SK-MEL-5 (cell line): ENCODE measurements around the gene UBXN7. TPM values are rescaled to one million over a fixed set of nuclear protein-coding genes. Genes with fewer than 3 reads are reported as not detected.
A peak's percentile ranks its signal among the peaks of the same experiment; 100 is the strongest.
"Not testable (repeated sequence)": the region's sequence is repeated elsewhere in the genome, so short reads cannot be mapped to it uniquely, and the experiment has no call there.

Experiments used
- DNase-seq: peaks from one replicate; pipeline ENCODE4 v3.0.0-alpha.2; 2016; ENCODE audit warnings: low read depth, low spot score
- in situ Hi-C: cut with HindIII; loops from 2 replicates; pipeline ENCODE4 v1.10.0; 2016; ENCODE audit warnings: low sequenced_read_pairs, high pct_unique_total_duplicates, low pct_unique_long_range_greater_than_20kb
- total RNA-seq: library from RNA; depleted of rRNA; stranded (reverse); fragments of >200 nt; shearing (Covaris generic); gene quantifications from 2 replicates; pipeline ENCODE4 v1.2.3, GENCODE V29; 2014

Gene UBXN7
- total RNA-seq, 1 experiment from 2014 or later = 10.0 TPM

- DNase-seq, in situ Hi-C loops: not testable (repeated sequence)
Measured at GRCh38 chr3:196424421-196424820, 7.8 kb downstream of the UBXN7 start.

DNA sequence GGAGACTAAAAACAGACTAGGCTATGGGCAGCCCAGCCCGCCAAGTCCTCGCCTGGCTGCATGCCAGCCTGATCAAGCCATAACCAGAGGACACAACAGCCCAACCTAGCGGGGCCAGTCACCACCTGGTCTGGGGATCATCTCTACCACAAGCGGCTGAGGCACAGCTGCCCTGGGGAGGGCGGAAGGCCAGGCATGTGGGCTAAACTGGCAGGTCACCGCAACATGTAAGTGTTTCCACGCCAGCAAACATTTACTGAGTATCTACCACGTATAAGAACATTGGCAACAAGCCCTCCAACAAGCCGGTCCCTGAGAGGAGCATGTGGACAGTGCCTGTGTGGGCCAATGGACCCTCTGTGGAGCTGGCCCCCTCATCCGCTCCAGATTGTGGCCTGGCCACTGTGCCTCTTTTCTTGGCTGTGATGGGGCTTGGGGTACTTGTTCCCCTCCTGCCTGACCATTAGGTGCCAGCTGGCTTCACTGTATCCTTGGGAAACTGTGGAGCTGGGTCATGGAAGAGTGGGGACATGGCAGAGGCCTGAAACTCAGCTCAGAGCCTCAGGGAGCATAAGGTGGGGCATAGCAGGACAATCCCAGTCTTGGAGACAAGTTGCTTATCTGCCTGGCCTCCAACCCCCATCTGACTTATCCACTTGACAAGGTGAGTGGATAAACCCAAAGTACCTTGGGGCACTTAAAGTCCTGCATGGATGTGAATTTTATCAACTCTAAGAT, 9.0 kb downstream of the UBXN7 start:
- DNase-seq = no peak
- in situ Hi-C loops = no loop called here

GRCh38 chr3:196421668-196422067, 10.6 kb downstream of the UBXN7 start:
- in situ Hi-C loops, DNase-seq: not testable (repeated sequence)

- DNase-seq = no peak
- in situ Hi-C loops = no loop called here
Measured at GRCh38 chr3:196419386-196419785, 12.8 kb downstream of the UBXN7 start.

DNA sequence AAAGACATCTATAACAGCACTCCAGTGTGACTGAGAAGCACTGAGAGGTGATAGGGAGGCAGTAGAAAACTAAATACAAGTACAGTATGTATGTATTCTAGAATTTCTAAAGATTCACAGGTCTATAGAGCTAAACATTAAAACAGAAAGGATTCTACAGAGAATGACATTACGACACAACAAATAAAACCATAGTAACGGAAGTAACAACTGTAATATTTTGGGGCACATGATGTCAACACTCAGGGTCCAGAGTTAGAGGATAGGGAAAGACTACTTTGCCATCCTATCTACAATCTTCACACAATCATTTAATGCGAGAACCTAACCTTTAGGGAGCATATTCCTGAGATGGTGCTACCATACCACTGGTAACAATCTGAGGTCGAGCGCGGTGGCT, 13.6 kb downstream of the UBXN7 start:
- no peak for DNase-seq
- in situ Hi-C loops = no loop called here

DNA sequence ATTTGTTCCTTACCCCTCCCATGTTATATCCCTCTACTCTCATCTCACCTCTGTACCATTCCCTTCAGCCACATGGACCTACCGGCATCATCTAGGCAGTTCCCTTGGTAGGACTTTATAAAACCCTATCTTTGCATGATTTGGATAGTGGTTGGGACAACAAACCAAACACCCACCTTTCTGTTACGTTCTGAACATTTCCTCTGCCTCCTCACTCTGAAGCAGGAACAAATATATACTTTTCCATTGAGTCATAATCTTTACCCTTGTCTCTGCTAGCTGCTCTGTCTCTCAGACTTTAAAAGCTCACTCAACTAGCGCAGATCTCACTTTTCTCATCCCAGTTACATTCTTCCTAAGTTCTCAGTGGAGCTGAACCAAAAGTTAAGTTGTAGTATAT, 17.8 kb downstream of the UBXN7 start:
- DNase-seq = no peak
- in situ Hi-C loops = no loop called here

DNA sequence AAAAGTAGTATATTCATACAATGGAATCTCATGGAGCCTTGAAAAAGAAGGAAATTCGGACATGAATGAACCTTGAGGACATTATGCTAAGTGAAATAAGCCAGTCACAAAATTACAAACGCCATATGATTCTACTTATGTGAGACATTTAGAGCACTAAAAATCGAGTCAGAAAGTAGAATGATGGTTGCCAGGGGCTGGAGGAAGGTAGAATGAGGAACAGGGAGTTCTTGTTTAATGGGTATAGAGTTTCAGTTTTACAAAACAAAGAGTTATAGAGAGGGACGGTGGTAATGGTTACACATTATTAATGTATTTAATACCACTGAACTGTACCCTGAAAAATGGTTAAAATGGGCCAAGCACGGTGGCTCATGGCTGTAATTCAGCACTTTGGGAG, 19.5 kb downstream of the UBXN7 start:
- in situ Hi-C loops = no loop called here

GRCh38 chr3:196409409-196409808, 22.8 kb downstream of the UBXN7 start:
- in situ Hi-C loops = no loop called here
- DNase-seq = no peak

More for the DNA sequence above, 19.5 kb downstream of the UBXN7 start:
- DNase-seq = no peak

GRCh38 chr3:196408565-196409300, 23.5 kb downstream of the UBXN7 start:
- DNase-seq = no peak
- in situ Hi-C loops = no loop called here

GRCh38 chr3:196406811-196407470, 25.3 kb downstream of the UBXN7 start:
- no peak for DNase-seq
- in situ Hi-C loops = no loop called here

GRCh38 chr3:196400331-196400730, 31.9 kb downstream of the UBXN7 start:
- no peak for DNase-seq
- in situ Hi-C loops = no loop called here

DNA sequence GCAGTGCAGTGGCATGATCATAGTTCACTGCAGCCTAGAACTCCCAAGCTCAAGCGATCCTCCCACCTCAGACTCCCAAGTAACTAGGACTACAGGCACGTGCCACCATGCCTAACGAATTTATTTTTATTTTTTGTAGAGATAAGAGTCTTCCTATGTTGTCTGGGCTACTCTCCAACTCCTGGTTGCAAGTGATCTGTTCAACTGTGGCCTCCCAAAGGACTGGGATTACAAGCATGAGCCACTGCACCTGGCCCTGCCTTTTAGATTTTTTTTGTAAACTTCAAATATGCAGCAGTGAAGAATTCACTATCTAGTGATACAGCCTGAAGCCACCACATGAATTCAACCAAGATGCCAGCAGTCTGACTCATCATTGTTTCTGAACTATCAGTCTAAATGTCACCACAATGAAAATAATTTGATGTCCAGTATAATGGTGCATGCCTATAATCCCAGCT, 32.7 kb downstream of the UBXN7 start:
- DNase-seq = peak; percentile 32
- in situ Hi-C loops = no loop called here

- in situ Hi-C loops = no loop called here
- no peak for DNase-seq
Measured at GRCh38 chr3:196398782-196399181, 33.4 kb downstream of the UBXN7 start.

GRCh38 chr3:196397941-196398340, 34.3 kb downstream of the UBXN7 start:
- in situ Hi-C loops = no loop called here
- peak; percentile 66 for DNase-seq

DNA sequence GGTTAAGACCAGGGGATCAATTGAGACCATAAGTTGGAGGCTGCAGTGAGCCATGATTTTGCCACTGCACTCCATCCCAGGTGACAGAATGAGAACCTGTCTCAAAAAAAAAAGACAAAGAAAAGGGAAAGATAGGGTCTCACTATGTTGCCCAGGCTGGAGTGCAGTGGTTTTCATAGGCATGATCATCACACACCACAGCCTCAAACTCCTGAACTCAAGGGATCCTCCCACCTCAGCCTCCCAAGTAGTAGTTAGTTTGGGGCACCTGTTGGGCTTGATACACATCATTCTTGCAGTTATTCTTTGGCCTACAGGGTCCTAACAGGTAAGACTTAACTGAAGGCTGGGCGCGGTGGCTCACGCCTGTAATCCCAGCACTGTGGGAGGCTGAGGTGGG, 42.1 kb downstream of the UBXN7 start:
- DNase-seq = no peak
- in situ Hi-C loops = no loop called here

GRCh38 chr3:196388956-196389355, 43.3 kb downstream of the UBXN7 start:
- no peak for DNase-seq
- in situ Hi-C loops = no loop called here

DNA sequence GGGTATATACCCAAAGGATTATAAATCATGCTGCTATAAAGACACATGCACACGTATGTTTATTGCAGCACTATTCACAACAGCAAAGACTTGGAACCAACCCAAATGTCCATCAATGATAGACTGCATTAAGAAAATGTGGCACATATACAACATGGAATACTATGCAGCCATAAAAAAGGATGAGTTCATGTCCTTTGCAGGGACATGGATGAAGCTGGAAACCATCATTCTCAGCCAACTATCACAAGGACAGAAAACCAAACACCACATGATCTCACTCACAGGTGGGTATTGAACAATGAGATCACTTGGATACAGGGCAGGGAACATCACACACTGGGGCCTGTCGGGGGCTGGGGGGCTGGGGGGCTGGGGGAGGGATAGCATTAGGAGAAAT, 44.3 kb downstream of the UBXN7 start:
- DNase-seq, in situ Hi-C loops: not testable (repeated sequence)

- in situ Hi-C loops, DNase-seq: not testable (repeated sequence)
Measured at GRCh38 chr3:196386797-196387196, 45.4 kb downstream of the UBXN7 start.
